Activated gamma-delta T cell treated with anti-CD3 and anti-CD28 coated beads, Interleukin-2, amount 50 U/mL, for 16 hours (primary cell): Measurements from ENCODE around the gene ANKFY1.

Experiments used
- DNase-seq: peaks from one replicate; pipeline ENCODE4 v3.0.0-alpha.2; 2020; ENCODE audit warnings: low read depth

Gene ANKFY1, protein sequence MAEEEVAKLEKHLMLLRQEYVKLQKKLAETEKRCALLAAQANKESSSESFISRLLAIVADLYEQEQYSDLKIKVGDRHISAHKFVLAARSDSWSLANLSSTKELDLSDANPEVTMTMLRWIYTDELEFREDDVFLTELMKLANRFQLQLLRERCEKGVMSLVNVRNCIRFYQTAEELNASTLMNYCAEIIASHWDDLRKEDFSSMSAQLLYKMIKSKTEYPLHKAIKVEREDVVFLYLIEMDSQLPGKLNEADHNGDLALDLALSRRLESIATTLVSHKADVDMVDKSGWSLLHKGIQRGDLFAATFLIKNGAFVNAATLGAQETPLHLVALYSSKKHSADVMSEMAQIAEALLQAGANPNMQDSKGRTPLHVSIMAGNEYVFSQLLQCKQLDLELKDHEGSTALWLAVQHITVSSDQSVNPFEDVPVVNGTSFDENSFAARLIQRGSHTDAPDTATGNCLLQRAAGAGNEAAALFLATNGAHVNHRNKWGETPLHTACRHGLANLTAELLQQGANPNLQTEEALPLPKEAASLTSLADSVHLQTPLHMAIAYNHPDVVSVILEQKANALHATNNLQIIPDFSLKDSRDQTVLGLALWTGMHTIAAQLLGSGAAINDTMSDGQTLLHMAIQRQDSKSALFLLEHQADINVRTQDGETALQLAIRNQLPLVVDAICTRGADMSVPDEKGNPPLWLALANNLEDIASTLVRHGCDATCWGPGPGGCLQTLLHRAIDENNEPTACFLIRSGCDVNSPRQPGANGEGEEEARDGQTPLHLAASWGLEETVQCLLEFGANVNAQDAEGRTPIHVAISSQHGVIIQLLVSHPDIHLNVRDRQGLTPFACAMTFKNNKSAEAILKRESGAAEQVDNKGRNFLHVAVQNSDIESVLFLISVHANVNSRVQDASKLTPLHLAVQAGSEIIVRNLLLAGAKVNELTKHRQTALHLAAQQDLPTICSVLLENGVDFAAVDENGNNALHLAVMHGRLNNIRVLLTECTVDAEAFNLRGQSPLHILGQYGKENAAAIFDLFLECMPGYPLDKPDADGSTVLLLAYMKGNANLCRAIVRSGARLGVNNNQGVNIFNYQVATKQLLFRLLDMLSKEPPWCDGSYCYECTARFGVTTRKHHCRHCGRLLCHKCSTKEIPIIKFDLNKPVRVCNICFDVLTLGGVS

DNA sequence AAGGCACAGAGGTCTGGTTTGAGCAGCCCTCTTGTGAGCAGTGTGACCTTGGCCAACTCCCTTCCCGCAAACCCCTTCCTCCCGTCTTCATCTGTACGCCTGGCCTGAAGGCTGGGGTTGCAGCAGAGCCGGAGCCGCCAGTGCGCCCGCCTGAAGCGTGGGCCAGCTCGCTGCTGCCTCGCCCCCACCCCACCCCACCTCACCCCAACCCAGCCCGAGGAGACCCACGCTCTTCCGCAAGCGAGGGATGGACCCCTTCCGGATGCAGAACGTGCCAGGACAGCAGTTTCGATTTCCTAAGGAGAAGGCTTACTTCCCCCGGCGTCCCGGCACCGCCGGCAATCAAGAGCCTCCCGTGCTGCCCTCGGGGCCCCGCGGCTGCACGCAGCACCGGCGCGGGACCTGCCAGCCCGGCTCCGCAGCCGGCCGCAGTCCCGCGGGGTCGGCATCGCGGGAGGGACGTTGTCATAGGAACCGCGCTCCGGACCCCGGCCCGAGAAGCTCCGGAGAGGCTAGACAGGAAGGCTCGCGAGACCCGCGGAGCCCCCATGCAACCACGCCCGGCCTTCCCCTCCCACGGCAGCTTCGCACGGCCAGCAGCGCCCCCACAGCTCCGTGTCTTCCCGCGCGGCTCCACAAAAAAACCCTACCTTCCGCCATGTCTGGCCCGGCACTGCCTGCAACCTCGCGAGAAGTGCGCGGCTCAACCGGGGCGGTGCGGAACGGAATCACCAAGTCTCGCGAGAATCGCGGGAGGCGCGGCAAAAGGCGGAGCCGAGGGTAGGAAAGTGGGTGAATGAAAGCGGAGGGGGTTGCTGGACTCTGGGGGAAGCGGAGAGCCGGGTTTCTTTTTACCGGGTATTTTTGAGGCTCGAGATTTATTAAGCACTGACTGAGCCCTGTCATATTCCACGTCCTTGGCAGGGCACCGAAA lies at the start of gene ANKFY1:
Gene ANKFY1, minus strand, starts transcription at position 698 of the 934 bp plus-strand sequence. Its CDS starts 38 bp downstream, at position 660.
- DNase-seq = peak; percentile 97

DNA sequence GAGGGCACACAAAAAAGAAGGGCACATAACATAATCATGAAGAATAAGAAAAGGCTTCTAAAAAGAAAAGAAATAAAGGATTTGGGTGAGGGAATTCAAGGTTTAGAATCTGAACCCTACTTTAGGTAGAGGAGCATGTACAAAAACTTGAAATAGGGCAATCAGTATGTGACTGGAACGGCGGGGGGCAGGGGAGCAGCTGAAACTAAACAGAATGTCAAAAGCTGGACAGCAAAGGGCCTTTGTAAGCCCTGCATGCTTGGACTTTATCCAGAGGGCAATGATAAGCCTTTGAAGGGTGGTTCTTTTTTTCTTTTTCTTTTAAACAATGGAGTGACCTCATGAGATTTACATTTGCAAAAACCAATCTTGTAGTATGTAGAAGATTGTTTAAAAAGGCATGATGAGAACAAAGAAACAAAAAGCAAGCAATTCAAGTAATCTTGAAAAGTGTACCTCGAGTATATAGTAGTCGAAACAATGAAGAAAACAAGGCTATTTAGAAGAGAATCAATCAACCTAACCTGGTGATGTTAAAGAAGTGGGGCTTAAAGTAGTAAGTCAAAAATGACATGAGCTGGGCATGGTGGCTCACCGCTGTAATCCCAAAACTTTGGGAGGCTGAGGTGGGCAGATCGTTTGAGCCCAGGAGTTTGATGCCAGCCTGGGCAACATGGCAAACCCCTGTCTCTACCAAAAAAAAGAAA lies 46.7 kb upstream of the ANKFY1 start:
- DNase-seq = no peak

DNA sequence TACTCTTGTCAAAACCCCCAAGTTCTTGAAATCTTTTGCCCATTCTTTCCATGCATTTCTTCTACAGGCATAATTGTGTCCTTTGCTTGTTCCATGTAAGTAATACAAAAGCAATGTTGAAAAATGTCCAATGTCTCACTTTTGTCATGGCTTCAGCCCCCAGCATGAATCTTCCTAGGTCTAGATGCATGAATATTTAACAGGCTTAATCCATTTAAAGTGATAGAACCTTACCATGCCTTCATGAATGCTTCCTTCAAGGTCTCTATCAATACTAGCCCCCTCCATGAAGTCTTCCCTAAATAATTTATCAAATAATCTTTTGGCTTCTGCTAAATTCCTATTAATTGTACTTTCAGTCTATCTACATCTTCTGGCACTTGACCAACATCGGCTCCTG lies 46.1 kb upstream of the ANKFY1 start:
- DNase-seq = no peak

DNA sequence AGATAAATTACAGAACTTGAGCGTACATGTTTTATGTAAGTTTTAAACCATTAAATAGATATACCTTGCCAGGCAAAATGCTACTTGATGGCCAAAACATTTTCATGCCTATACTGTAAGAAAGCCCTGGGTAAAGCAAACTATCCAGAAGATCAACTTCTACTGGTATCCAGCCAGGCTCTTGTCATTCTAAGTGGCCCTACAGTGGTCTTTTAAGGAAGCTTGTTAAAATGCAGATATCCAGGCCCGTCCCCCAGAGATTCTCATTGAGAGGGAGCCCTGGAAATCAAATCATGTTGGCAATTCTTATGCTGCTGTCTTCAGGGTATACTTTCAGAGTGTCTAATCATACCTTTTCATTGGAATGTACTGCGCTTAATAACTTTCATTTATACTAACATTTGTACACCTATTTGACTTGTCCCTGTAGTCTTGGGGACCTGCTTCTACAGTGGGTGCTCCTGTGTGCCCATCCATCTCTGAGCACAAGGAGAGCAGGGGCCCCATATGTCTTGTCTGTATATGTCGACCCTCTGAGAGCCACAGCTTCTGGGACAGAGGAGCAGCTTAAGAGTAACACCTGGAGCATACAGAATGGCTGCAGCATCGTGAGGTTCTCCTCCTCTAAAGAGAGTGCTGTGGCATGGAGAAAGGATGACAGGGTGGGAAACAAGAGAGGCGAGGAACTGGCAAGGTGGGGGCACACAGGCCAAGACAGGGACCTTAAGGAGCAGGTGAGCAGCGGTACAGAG lies 43.6 kb upstream of the ANKFY1 start:
- no peak for DNase-seq

DNA sequence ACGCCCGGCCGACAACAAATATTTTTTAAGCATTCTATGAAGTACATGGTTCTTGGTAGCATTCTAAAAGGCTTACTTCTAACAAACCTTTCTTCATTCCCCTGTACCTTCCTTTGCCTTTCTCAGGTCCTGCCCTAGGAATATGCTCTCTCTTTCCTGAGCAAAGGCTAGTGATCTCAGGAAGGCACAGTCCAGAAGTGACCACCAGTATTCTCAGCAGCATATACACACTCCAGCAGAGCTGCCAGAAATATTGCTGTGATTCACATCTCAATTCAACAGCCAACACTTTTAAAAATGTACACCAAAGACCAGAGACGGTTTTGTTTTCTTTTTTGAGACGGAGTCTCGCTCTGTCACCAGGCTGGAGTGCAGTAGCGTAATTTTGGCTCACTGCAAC lies 41.4 kb upstream of the ANKFY1 start:
- no peak for DNase-seq

DNA sequence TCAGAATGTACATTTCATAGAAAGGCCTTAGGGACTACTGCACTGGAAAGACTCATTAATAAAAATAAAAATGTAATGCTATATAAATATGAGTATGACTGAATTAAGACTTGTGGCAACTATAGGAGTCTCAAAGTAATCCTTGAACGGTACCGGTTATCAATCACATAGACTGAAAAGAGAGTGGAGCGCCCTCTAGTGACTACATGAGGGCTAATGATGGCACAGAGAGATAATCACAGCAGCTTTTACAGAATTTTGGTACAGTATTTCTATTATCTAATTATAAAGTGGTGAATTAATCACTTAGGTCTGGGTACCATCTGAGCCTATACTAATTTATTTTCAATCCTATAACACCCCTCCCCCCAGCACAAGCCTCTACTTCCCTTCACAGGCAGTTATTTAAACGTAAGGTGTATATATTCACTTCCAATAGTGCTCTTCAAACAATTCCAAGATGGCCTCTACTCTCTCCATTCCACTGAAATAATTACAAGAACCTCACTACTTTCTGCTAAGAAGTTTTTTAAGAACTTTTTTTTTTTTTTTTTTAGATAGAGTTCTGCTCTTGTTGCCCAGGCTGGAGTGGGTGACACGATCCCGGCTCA lies 40.7 kb upstream of the ANKFY1 start:
- peak; percentile 35 for DNase-seq

DNA sequence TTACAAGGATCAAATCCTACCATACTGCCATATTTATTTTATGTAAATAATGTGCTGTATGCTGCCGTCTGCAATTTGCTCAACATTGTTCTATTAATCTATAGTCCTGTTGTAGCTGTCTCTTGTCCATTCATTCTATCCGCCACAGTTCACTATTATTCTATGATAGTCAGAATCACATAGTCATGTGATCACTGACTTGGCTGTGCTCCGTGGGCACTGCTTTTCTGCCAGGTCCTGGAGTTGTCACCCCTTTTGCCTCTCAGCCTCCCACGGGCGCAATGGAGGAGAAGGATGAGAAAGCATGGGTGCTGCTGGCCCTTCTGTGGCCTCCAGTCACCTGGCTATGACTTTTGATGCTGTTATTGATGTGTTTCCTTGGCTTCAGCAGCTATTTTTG lies 37.3 kb upstream of the ANKFY1 start:
- no peak for DNase-seq

DNA sequence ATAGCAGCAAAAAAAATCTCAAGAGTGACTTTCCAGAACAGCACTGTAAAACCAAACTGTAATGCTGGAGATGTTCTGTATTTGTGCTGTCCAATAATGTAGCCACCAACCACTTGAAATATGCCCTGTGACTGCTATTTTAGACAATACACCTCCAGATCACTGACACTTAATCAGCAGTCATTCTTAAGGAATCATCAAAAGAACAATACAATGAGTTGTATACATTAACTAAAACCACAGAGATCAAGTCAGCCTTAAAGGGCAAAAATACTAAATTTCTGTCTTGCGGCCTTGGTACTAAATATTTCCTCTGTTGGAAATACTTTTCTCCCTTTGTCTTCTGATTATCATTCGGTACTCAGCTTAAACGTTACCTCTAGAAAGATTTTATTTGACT lies 33.6 kb upstream of the ANKFY1 start:
- no peak for DNase-seq

DNA sequence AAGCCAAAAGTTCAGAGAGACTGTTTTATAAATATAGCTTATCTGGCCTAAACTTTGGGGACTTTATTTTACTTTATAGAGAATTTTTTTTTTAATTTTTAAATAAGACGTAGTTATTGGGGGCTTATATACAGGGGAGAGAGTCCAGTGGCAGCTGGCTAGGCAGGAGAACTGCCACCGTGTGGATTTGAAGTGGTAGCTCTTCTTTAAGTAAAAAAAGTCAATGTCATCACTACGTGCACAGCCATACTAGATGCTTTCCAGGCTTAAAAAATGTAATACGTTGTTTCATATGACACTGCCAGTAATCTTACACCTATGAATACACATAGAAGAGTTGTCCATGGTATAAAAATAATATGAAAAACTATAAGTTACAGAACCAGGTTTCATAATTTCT lies 31.9 kb upstream of the ANKFY1 start:
- DNase-seq = no peak

DNA sequence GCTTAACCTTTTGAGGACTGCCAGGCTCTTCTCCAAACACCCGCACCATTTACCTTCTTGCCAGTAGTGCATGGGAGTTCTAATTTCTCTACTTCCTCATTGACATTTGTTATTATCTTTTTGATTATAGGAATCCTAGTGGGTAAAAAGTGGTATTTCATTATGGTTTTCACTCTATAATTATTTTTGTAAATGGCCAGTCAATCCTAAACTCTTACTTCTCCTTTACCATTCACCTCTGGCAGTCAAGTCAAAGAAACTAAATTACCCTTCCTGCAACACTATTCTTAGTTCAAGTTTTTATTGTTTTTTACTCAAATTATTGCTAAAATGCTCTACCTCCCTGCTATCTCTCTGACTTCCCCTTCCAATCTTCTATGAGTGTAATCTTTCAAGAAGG lies 29.8 kb upstream of the ANKFY1 start:
- DNase-seq = no peak

DNA sequence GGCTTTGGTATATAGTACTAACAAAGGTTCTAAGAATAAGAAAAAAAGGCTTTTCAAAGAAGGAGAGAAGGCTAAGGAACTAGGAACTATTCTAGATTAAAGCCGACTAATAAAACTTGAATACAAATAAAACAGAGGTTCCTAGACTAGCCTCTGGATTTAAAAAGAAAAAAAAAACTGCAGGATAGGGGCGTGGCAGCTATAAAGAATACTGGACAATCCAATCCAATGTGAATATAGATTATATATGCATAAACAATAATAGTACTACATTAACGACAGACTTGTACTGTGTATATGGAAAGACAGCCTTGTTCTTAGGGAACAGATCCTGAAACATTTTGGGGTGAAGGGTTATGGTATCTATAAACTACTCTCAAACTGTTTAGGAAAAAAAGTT lies 23.9 kb upstream of the ANKFY1 start:
- DNase-seq = no peak

DNA sequence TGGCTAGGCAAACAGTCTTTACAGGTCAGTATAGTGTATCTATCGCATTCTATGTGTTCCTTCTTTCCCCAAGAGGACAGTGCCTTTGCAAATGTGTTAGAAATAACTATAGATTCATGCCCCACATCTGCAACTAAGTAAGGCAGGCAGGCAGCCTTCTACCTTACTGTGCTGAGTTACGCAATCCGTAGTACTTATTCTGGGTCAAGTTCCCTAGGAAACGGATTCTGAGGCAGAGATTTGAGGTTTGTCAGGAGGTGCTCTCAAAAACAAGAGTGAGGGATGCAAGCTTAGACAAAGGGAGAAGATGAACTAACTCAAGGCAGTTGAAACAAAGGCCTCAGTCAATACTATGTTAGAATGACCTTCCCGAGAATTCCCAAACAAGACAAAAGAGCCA lies 12.7 kb upstream of the ANKFY1 start:
- DNase-seq = no peak

DNA sequence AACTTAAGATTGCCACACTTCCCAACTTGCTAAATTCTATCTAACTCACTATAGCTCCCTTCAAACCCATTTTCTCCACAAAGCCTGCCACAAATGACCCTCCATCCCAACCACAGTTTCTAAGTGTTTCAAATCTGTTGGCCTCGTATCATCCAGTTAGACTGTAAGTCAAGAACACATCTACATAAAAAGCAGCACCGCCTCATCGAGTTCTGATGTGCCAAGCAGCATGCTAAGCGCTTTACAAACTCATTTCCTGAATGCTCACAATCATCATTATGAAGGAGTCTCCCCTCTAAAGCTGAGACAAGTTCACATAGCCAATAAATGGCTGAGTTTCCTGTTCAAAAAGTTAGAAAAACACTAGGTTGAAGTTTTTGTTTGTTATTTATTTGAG lies 9.2 kb upstream of the ANKFY1 start:
- DNase-seq = no peak

DNA sequence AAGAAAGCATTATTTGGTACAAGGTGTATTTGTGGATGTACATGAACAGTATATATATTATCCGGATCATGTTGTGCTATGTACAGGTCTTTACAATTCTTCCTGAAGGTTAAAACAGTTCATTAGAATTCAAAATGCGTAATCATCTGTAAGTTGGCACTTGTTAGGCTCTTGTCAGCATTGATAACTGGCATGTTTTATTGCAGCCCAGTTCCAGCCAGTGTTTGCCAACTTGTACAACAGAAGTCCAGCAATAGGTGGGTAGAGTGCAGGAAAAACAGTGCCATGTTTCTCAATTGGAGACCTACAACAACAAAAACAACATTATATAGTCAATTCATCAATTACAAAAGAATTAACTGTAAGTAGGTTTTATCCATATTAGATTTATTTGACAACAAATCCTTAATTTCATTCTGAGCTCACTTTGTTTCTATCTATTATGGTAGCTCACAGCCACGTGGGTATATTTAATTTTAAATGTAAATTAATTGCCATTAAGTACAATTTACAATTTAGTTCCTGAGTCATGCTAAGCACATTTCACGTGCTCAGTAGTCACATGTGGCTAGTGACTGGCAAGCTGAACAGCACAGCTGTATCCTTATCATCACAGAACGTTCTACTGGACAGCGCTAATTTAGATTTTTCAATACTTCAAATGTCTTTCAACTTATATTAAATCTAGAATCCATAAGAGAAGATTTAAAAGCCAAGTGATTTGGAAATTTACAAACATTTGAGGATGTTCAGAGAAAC lies 8.6 kb upstream of the ANKFY1 start:
- DNase-seq = no peak

DNA sequence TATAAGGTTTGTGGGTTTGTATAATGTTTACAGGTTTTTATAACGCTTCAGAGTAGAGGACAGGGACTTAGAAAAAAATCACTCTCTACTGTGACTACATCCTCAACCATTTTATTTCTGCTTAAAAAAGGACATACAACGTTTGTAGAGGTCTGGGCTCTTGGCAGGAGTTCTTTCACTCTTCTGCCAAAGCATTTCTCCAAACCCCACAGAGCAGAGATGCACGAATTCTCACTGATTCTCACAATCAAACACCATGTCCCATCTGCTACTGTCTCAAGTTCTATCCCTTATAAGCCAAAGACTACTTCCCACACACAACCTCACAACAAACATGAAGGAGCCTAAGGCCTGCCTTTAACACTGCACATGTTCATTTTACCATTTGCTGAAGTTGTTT lies 7.0 kb upstream of the ANKFY1 start:
- DNase-seq = no peak

DNA sequence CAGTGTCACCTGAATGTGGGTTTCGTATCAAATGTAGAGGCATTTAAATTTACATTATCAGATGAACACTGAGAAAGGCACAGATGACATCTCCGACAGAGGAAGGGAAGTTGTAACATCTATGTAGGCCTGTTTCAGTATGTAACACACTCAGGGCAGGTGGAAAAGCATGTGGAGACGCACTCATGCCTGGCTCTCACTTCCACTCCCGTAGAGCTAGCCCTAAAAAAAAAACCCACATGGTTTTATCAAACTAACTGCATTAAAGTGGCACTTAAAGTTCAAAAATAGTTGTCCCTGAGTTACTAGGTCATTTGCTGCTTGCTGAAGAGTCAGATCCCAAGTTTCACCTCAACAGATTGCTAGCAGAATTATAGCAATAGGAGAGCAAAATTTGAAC lies 6.1 kb upstream of the ANKFY1 start:
- no peak for DNase-seq

DNA sequence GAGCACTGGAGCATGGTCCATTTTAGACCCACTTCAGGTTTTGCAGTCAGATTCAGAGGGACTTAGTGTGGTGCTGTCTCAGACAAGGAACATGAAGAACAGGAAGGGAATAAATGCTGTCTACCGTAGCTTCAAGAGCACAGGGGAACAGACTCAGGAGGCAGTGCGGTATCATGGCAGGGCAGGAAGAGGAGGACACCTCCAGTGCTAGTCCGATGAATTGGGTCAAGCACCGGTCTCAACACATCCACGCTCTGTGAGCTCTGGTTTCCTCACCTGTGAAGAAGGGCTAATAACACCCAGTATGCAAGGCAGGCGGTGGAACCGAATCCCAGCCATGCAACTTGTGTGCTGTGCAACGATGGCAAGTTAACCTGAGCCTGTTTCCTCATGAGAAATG lies 3.6 kb upstream of the ANKFY1 start:
- DNase-seq = no peak

DNA sequence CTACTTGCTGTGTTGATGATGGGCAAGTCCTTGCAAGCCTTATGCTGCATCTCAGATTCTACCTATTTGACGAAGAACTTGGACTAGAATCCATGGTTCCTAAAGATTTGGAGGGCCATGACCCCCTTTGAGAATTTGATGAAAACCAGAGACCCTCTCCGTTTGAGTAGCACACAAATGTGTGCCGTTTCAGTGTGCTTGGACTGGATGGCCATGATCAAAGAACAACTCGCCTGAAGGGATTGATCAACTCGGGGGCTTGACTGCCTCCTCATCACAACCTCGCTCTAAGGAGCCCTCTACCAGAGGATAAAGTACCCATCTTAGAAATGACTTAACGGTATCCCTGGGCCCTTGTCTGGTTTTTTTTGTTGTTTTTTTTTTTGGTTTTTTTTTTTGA lies 2.8 kb upstream of the ANKFY1 start:
- no peak for DNase-seq

DNA sequence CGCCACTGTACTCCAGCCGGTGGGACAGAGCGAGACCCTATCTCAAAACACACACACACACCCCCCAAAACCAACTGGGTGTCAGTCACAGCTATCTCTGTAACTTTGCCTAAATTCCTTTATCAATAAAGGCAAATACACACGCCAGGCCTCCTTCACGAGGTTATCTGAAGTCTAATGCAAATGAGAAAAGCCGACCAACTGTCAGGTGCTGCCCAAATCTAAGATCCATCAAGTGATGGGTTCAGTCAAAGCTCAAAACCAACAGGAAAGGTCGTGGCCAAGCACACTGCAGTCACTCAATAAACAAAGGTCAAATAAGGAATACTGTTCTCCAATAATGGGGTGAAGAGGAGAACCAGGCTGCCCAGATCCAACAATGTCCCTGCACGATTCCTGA lies 1.1 kb downstream of the ANKFY1 start:
- DNase-seq = no peak
